A673 (cell line): ENCODE data around the gene FNDC5. TPM values are rescaled to one million over a fixed set of nuclear protein-coding genes. Genes with fewer than 3 reads are reported as not detected.

Experiments
- BruUV-seq: library from RNA; stranded (reverse); fragments of 400-500 nt; replicated peaks from 2 replicates; lab custom pipeline; 2021; lab: Mats Ljungman, UMichigan
- CTCF ChIA-PET: fragments of 300-600 bp; sonication (Branson Sonifier 250); formaldehyde crosslinking; loops from one replicate; lab custom pipeline; 2022; ENCODE audit warnings: antibody characterized with exemption; lab: Charles Lee
- POLR2A ChIA-PET: fragments of 300-600 bp; sonication (Branson Sonifier 250); formaldehyde crosslinking; loops from one replicate; lab custom pipeline; 2022; ENCODE audit warnings: antibody characterized with exemption; ENCODE audit not compliant: low non-redundant PET; lab: Charles Lee
- DNase-seq: peaks from one replicate; pipeline ENCODE4 v3.0.0-alpha.2; 2015; ENCODE audit warnings: low spot score
- H3K27ac ChIP-seq: fragments of 200-600 bp; sonication (generic); 2 replicates; pipeline ENCODE4 v1.5.1; 2016; ENCODE audit warnings: mixed run types, low read depth, mild to moderate bottlenecking, mixed read lengths, antibody characterized with exemption, low read length; ENCODE audit not compliant: poor library complexity, severe bottlenecking
- H3K27me3 ChIP-seq: fragments of 200-600 bp; sonication (generic); replicated peaks from 2 replicates; pipeline ENCODE4 v1.6.1; 2017; ENCODE audit warnings: mixed run types, low read depth, mild to moderate bottlenecking, mixed read lengths, antibody characterized with exemption, low read length; ENCODE audit not compliant: insufficient read depth, poor library complexity
- H3K36me3 ChIP-seq: fragments of 200-600 bp; sonication (generic); 2 replicates; pipeline ENCODE4 v1.6.1; 2016; ENCODE audit warnings: mixed run types, mild to moderate bottlenecking, mixed read lengths, antibody characterized with exemption, low read length; ENCODE audit not compliant: insufficient read depth, poor library complexity, severe bottlenecking
- H3K4me1 ChIP-seq: fragments of 200-600 bp; sonication (generic); 2 replicates; pipeline ENCODE4 v1.6.1; 2017; ENCODE audit warnings: mixed run types, mild to moderate bottlenecking, mixed read lengths, antibody characterized with exemption, low read length; ENCODE audit not compliant: insufficient read depth, poor library complexity, severe bottlenecking
- H3K4me3 ChIP-seq: fragments of 200-600 bp; sonication (generic); 2 replicates; pipeline ENCODE4 v1.5.1; 2016; ENCODE audit warnings: low read depth, mixed run types, mild to moderate bottlenecking, mixed read lengths, low read length; ENCODE audit not compliant: poor library complexity, severe bottlenecking
- H3K9me3 ChIP-seq: fragments of 200-600 bp; sonication (generic); 2 replicates; pipeline ENCODE4 v1.6.1; 2016; ENCODE audit warnings: mixed run types, low read depth, mild to moderate bottlenecking, mixed read lengths, antibody characterized with exemption, low read length; ENCODE audit not compliant: poor library complexity, severe bottlenecking
- EZH2 ChIP-seq: fragments of 200-600 bp; sonication (generic); IDR thresholded peaks from 2 replicates; pipeline ENCODE4 v1.6.1; 2017; ENCODE audit warnings: borderline replicate concordance, low read depth, mild to moderate bottlenecking, mixed read lengths, antibody characterized with exemption, low read length; ENCODE audit not compliant: poor library complexity, severe bottlenecking
- intact Hi-C: fragments of 100-400 bp; cut with micrococcal nuclease; formaldehyde crosslinking; loops from one replicate; pipeline ENCODE4 v1.10.0; 2022; ENCODE audit not compliant: unreplicated experiment
- total RNA-seq: library from RNA; stranded (reverse); gene quantifications from 2 replicates; pipeline ENCODE4 v1.2.3, GENCODE V29; 2021
- TF ChIP-seq, protein P1 (sequence below): fragments of 300-800, 200-600 bp; sonication (generic); conservative IDR thresholded peaks from 2 replicates; pipeline ENCODE4 v1.5.1; 2017; ENCODE audit warnings: low read depth, mild to moderate bottlenecking, antibody characterized with exemption, low read length, moderate library complexity, mixed read lengths

The FNDC5 gene
- total RNA-seq, 1 experiment from 2014 or later = 1.3 TPM

DNA sequence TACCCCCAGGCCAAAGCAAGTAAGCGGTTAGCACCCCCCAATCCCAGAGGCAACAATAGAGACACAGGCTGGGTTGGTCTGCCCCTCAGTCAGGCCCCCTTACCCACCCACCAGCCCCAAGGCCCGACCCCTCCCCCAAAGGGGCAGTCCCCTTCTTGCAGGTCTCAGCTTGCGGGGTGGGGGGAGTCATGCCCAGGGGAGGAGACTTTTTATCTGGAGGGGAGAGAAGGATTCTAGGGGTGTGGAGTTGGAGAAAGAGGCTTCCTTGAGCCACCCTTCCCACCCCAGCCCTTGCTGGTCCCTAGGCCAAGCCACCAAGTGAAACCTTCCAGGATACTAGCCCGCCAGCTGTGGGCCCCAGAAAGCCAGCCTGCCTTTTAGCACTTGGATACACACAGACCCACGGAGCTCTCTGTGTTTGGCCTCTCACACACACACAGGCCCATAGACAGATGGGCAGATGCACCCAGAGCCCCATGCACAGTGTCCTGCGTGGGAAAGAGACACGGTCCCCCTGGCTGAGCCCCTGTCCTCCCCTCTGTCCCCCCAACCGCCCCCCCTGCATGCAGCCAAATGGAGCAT lies 23.4 kb upstream of the FNDC5 start:
- intact Hi-C loops = no loop called here
- H3K4me3 ChIP-seq = peak overlapping the region; percentile 55
- ChIA-PET POLR2A (interaction anchor here (0.6 kb wide), 1 partner anchor 168 kb away, joined by 4 read pairs; no protein-coding TSS in a partner anchor), CTCF (interaction anchor here (0.6 to 2.2 kb wide), 3 partner anchors 18 to 355 kb away, joined by 3 to 13 read pairs (median 4); partner anchors contain the start of gene ZBTB8A)
- no TSS peak for BruUV-seq
- H3K4me1 ChIP-seq = peaks cover 14% of the 10 kb centered on the region
- H3K36me3 ChIP-seq = no peaks in the 10 kb centered on the region
- no peaks in the 10 kb centered on the region for H3K9me3 ChIP-seq
- no peak for TF ChIP-seq EZH2
- TF ChIP-seq, protein P1, sequence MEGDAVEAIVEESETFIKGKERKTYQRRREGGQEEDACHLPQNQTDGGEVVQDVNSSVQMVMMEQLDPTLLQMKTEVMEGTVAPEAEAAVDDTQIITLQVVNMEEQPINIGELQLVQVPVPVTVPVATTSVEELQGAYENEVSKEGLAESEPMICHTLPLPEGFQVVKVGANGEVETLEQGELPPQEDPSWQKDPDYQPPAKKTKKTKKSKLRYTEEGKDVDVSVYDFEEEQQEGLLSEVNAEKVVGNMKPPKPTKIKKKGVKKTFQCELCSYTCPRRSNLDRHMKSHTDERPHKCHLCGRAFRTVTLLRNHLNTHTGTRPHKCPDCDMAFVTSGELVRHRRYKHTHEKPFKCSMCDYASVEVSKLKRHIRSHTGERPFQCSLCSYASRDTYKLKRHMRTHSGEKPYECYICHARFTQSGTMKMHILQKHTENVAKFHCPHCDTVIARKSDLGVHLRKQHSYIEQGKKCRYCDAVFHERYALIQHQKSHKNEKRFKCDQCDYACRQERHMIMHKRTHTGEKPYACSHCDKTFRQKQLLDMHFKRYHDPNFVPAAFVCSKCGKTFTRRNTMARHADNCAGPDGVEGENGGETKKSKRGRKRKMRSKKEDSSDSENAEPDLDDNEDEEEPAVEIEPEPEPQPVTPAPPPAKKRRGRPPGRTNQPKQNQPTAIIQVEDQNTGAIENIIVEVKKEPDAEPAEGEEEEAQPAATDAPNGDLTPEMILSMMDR = no peak
- H3K27ac ChIP-seq = no peak overlapping the region
- DNase-seq = no peak
- no peaks in the 10 kb centered on the region for H3K27me3 ChIP-seq

DNA sequence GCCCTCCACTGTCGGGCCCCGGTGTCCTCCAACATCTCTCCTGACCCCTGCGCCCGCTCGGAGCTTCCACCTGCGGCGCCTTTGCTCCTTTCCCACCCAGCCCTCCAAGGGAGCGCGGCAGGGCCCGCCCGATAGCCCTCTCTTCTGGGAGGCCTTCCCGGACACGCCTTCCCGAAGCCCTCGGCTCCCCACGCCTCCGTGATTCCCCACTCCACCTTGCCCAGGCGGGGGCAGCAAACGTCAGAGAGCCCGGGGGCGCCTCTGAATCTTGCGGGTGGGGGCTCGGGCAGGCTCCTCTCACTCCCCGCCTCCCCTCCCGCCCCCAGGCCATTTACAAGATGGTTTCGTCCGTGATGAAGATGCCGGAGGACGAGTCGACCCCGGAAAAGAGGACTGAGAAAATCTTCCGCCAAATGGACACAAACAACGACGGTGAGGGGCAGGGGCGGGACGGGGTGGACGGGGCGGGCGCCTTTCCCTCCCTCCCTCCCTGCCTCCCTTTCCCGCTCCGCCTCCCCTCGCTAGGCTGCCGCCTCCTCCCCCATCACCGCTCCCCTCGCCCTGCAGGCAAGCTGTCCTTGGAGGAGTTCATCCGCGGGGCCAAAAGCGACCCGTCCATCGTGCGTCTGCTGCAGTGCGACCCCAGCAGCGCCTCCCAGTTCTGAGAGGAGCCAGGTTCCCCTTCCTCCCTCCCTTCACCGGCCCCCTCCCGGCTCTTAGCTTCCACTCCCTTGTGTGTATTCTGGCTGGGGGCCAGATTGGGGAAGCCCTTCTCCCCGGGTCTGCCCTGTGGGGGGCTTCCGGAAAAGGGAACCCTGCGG lies 22.7 kb upstream of the FNDC5 start:
- DNase-seq = peak; percentile 67
- Histone ChIP-seq H3K27ac (no peak overlapping the region), H3K27me3 (no peaks in the 10 kb centered on the region), H3K4me1 (peaks cover 14% of the 10 kb centered on the region), H3K4me3 (peak overlapping the region; percentile 55), H3K9me3 (no peaks in the 10 kb centered on the region), H3K36me3 (no peaks in the 10 kb centered on the region)
- no TSS peak for BruUV-seq
- ChIA-PET CTCF (interaction anchor here (0.5 to 2.2 kb wide), 6 partner anchors 15 to 679 kb away, joined by 3 to 13 read pairs (median 6); no protein-coding TSS in a partner anchor), POLR2A (interaction anchor here (0.6 kb wide), 1 partner anchor 169 kb away, joined by 4 read pairs; no protein-coding TSS in a partner anchor)
- TF ChIP-seq, protein P1 = peak; percentile 37; the same call in 1 of the 2 replicates
- no peak for TF ChIP-seq EZH2
- intact Hi-C loops = no loop called here

DNA sequence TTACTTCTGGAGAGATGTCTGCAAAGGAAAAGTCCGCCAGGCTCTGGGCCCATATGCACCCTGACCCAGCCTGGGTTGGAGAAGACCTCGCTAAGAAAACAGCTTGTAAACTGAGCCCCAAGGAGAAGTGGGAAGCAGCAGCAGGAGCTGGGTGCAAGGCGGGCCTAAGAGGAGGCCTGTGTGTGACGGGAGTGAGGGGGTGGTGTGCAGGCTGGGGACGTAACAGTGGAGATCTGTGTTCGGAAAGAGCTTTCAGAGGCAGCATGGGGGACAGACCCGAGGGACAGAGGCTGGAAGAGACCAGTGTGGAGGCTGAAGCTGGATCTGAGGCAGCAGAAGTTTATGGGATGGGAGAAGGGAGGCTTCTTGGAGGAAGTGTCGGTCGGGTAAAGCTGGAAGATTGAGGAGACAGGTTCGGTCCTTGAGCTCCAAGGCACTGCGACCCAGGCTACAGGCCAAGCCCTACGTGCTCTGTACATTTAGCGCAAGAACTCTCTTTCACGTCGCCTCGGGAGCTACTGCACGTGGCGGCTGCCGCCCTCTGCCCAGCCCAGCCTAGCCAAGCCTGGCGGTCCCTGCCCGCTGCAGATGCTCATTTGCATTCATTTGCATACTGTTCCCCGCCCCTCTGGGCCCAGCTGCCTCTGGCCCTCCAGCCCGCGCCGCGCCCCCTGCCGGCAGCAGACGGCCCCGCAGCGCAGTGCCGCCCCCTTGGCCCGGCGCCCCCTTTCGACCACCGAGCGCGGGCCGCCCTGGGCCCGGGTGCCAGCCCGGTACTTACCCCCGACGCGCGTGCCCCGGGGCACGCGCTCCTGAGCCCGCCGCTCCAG lies 21.9 kb upstream of the FNDC5 start:
- Histone ChIP-seq H3K27ac (no peak overlapping the region), H3K4me1 (peaks cover 14% of the 10 kb centered on the region), H3K36me3 (no peaks in the 10 kb centered on the region), H3K9me3 (no peaks in the 10 kb centered on the region), H3K27me3 (peaks cover 2% of the 10 kb centered on the region), H3K4me3 (peak overlapping the region; percentile 55)
- BruUV-seq = no TSS peak
- CTCF ChIA-PET = interaction anchor here (0.5 to 2.2 kb wide), 8 partner anchors 12 to 741 kb away, joined by 3 to 13 read pairs (median 6); no protein-coding TSS in a partner anchor
- POLR2A ChIA-PET = no interaction called here
- TF ChIP-seq, protein P1 = peak; percentile 64
- TF ChIP-seq EZH2 = no peak
- DNase-seq = peak; percentile 81
- intact Hi-C loops = no loop called here
